Right atrium auricular region (tissue), 2 donors: ENCODE data around the gene KRT40. TPM values are rescaled to one million over a fixed set of nuclear protein-coding genes. Genes with fewer than 3 reads are reported as not detected.

Source experiments
- DNase-seq: peaks from one replicate; pipeline ENCODE4 v3.0.0-alpha.2; 2019; ENCODE audit warnings: low spot score
- H3K27ac ChIP-seq, 2 donors: fragments of 200-600 bp; sonication (generic); 1 replicate in 1 of 2; 2 replicates in 1 of 2; pipeline ENCODE4 v1.5.1; 2016 to 2019
- H3K27me3 ChIP-seq, 2 donors: fragments of 200-600 bp; sonication (generic); one replicate each; pipeline versions ENCODE4 v1.5.1 to v1.6.0; 2017 to 2019
- H3K36me3 ChIP-seq: fragments of 200-600 bp; sonication (generic); one replicate; pipeline ENCODE4 v1.5.1; 2016
- H3K4me1 ChIP-seq, 2 donors: fragments of 200-600 bp; sonication (generic); one replicate each; pipeline versions ENCODE4 v1.5.1 to v1.6.0; 2017 to 2019
- H3K4me3 ChIP-seq, 2 donors: fragments of 200-600 bp; sonication (generic); 1 replicate in 1 of 2; 2 replicates in 1 of 2; pipeline ENCODE4 v1.5.1; 2017 to 2019; ENCODE audit warnings: mild to moderate bottlenecking in 1 of 2, moderate library complexity in 1 of 2
- H3K9me3 ChIP-seq, 2 donors: fragments of 200-600 bp; sonication (generic); one replicate each; pipeline ENCODE4 v1.5.1; 2019
- total RNA-seq, 2 donors: library from RNA; depleted of rRNA; stranded (reverse); fragments of >200 nt; gene quantifications; one replicate each; pipeline ENCODE4 v1.1.0, GENCODE V29; 2016
- TF ChIP-seq, protein P1 (sequence below), 2 donors: fragments of 200-600 bp; sonication (generic); IDR thresholded peaks; one replicate each; pipeline ENCODE4 v1.5.1; 2019; ENCODE audit warnings: antibody characterized with exemption in 2 of 2

KRT40 gene
- total RNA-seq, 2 donors from 2014 or later = not detected

DNA sequence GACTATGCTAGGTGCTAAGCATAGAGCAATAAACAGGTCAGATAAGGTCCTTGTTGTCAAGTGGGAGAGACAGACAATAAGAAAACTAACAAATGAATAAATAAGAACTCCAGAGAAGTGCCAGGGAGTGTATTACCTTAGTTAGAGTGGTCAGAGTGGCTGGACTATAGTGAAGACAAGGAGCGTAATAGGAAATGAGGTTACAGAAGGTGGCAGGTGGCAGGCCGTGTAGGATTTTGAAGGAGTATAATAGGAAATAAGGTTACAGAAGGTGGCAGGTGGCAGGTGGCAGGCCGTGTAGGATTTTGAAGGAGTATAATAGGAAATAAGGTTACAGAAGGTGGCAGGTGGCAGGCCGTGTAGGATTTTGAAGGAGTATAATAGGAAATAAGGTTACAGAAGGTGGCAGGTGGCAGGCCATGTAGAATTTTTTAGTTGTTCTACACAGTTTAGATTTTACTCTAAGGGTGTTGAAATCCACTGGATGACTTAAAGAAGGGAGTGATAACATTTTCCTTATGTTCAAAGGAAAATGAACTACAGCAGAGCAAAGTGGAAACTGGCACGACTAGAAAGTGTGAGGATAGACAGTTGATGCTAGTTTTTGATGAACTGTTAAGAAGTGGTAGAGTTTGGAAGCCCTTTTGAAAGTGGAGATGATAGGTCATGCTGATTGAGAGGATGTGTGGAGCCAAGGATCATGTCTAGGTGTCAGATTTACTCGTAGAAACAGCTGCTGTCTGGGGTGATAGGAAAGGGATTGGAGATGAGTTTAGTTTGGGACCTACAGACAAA is 28.4 kb upstream of the KRT40 start:
- no peaks in the 10 kb centered on the region for H3K4me1 ChIP-seq
- H3K4me3 ChIP-seq = no peak overlapping the region
- no peak overlapping the region for H3K27ac ChIP-seq
- no peaks in the 10 kb centered on the region for H3K27me3 ChIP-seq
- no peaks in the 10 kb centered on the region for H3K36me3 ChIP-seq
- TF ChIP-seq, protein P1, sequence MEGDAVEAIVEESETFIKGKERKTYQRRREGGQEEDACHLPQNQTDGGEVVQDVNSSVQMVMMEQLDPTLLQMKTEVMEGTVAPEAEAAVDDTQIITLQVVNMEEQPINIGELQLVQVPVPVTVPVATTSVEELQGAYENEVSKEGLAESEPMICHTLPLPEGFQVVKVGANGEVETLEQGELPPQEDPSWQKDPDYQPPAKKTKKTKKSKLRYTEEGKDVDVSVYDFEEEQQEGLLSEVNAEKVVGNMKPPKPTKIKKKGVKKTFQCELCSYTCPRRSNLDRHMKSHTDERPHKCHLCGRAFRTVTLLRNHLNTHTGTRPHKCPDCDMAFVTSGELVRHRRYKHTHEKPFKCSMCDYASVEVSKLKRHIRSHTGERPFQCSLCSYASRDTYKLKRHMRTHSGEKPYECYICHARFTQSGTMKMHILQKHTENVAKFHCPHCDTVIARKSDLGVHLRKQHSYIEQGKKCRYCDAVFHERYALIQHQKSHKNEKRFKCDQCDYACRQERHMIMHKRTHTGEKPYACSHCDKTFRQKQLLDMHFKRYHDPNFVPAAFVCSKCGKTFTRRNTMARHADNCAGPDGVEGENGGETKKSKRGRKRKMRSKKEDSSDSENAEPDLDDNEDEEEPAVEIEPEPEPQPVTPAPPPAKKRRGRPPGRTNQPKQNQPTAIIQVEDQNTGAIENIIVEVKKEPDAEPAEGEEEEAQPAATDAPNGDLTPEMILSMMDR (IDR thresholded peaks at IDR 0.05) = no peak
- no peak for DNase-seq
- H3K9me3 ChIP-seq = no peaks in the 10 kb centered on the region

DNA sequence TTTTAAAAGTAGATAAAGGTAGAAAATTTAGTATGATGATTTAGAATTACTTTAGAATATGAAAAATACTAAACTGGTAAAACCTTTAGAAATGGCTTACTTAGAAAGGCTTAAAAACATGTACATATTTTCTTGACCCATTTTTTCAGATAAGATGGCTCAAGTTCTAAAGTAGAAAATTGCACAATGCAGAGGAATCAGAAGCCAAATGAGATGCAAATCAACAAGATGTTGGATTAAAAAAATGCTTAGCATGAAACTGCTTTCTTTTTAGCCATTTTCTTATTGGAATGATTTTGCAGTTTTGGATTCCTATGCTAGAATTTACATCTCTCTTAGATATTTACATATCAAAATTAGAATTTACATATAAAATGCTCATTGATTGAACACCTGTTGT is 26.3 kb upstream of the KRT40 start:
- no peak overlapping the region for H3K4me3 ChIP-seq
- H3K4me1 ChIP-seq = no peaks in the 10 kb centered on the region
- H3K27ac ChIP-seq = no peak overlapping the region
- no peaks in the 10 kb centered on the region for H3K36me3 ChIP-seq
- H3K9me3 ChIP-seq = no peaks in the 10 kb centered on the region
- no peaks in the 10 kb centered on the region for H3K27me3 ChIP-seq
- TF ChIP-seq, protein P1 (IDR thresholded peaks at IDR 0.05) = no peak
- no peak for DNase-seq

DNA sequence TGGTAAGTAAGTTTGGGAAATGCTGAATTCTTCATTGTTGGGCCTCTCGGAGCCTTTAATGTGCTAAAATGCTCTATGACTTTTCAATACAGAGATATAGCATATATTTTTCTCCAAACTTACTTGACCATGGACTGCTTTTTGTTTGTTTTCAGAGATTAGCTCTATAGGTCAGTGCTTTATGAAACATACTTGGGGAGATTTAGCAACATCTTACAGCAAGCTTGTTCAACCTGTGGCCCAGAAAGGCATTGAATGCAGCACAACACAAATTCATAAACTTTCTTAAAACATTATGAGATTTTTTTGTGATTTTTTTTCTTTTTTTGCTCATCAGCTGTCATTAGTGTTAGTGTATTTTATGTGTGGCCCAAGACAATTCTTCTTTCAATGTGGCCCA is 25.8 kb upstream of the KRT40 start:
- Histone ChIP-seq H3K36me3 (no peaks in the 10 kb centered on the region), H3K27ac (no peak overlapping the region), H3K27me3 (no peaks in the 10 kb centered on the region), H3K4me3 (no peak overlapping the region), H3K9me3 (no peaks in the 10 kb centered on the region), H3K4me1 (no peaks in the 10 kb centered on the region)
- DNase-seq = no peak
- TF ChIP-seq, protein P1 (IDR thresholded peaks at IDR 0.05) = no peak

DNA sequence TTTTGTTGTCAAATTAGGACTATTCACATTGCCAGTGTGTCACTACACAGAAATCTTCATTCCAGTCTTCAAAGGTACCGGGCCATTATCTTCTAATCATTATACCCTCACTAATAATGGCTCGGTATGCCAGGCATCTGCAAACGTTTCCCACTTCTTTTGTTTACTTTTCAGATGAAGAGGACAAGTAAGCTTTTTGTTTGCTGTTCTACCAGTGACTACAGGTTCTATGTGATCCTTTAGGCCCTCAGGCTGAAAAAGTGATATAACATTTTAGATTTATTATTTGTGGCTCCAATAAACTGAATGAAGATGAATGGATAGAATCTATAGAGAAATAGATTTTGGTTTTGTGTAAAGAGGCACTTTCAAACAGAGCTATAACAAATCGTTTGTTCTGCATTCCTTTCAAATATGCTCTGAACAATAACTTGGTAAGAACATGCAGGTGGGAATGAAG is 25.2 kb upstream of the KRT40 start:
- Histone ChIP-seq H3K27ac (no peak overlapping the region), H3K27me3 (no peaks in the 10 kb centered on the region), H3K36me3 (no peaks in the 10 kb centered on the region), H3K4me1 (no peaks in the 10 kb centered on the region), H3K9me3 (no peaks in the 10 kb centered on the region), H3K4me3 (no peak overlapping the region)
- TF ChIP-seq, protein P1 (IDR thresholded peaks at IDR 0.05) = no peak
- no peak for DNase-seq

DNA sequence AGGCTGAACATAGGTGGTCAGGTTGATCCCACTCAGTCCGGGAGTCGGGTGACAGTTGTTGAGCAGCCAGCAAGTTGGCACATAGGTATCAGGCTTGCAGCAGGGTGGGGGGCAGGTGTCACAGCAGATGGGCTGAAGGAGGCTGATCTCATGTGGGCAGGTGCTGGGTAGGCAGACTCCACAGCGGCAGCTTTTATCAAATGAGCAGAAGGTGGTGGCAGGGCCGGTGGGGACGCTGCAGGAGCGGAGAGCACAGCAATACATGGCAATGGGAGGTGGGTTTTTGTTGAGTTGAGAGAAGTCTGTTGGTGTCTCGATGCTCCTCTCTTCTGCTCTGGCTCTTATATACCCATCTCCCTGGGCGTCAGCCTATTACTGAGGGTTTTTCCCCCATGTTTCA is 24.7 kb upstream of the KRT40 start, which contains the start of gene KRTAP3-1:
KRTAP3-1 (minus strand) TSS at position 318 of the 400 bp plus-strand sequence; CDS start at position 264, 54 bp downstream.
- Histone ChIP-seq H3K4me3 (no peak within 1 kb of the TSS), H3K36me3 (no peaks in the 10 kb centered on the region), H3K4me1 (no peaks in the 10 kb centered on the region), H3K27ac (no peak within 1 kb of the TSS), H3K9me3 (no peaks in the 10 kb centered on the region), H3K27me3 (no peaks in the 10 kb centered on the region)
- no peak for DNase-seq
- TF ChIP-seq, protein P1 (IDR thresholded peaks at IDR 0.05) = no peak
